Measurements from ENCODE around the gene ODF2. TPM values are rescaled to one million over a fixed set of nuclear protein-coding genes. Genes with fewer than 3 reads are reported as not detected.

The ODF2 gene
- total RNA-seq: 12.2 and 33.9 TPM in 2 replicates

DNA sequence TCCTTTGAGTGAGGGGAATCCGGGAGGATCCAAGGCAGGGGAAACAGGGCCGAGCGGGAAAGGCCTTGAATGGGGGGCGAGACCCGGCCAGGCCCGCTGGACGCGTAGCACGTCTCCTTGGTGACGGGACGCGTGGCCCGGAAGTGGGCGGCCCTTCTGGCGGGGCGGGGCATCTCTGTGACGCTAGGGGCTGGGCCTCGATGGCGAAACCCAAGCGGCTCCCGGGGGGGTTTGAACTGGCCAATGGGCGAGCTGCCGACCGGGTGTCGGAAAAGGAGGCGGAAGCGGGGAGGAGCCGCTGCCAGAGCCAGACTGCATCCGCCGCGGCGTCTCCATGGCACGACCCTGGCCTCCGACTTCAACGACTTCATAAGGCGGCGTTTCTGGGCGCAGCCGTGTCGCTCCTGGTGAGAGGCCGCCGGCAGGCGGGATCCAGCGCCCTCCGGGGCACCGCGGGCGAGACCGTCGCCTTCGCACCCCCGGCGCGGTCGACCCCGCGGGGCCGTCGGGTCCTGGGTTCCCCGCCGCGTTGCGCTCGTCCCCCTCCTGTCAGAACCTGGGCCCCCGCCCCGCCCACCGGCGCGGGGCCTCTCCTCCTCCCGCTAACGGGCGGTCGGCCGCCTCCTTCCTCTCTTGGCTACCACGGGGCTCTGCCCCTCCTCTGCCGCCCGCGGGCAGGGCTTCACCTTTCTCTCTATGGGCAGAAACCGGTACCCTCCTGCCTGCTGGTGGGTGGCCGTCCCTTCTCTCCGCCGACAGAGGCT, at the start of gene ODF2:
Gene ODF2, plus strand, starts transcription at position 158 of the 764 bp plus-strand sequence. Its CDS starts 86 bp downstream, at position 244.

DNA sequence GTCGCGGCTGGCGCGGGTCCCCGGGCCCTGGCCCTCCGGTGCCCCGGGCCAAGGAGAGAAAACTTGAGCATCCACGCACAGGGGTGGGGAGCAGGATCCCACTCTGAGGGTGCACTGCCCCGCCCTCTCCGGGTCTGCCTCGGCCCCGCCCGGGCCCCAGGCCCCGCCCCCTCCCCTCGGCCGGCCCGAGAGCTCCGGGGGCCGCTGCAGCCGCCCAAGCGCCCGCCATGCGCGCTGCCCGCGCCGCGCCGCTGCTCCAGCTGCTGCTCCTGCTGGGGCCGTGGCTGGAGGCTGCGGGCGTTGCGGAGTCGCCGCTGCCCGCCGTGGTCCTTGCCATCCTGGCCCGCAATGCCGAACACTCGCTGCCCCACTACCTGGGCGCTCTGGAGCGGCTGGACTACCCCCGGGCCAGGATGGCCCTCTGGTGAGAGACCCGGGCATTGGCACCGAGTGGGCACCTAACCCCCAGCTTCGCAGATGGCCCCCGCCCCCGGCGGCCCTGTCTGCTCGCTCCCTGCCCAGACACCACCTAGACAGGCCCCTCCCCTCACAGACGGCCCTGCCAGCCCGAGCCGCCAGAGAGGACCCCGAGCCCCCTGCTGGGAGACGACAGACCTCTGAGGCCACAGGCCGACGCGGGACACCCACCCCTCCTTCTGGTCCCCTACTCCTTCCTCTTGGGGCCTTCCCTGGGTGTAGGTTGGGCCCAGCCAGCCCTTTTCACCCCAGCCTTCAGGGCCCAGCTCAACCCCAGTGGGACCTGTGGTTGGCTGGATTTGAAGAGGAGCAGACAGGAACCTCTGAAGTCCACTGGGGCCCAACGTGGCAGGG, 34.9 kb upstream of the ODF2 start, which contains the start of gene CERCAM:
Gene CERCAM, plus strand, starts transcription at position 207 of the 831 bp plus-strand sequence. Its CDS starts 21 bp downstream, at position 228.

GRCh38 chr9:128504485-128505413, 48.9 kb downstream of the ODF2 start, which contains the start of gene GLE1:
GLE1 (plus strand) TSS chr9:128504719; CDS start chr9:128504806, 87 bp downstream.

Other genes with a start within 250 kb of the ODF2 start
- gene GOLGA2, start 180.0 kb upstream of the ODF2 start, total RNA-seq: 41.7 and 62.4 TPM in 2 replicates
- gene SWI5, start 179.7 kb upstream of the ODF2 start, total RNA-seq: 48.6 and 66.6 TPM in 2 replicates
- 16.6 and 17.2 TPM in 2 replicates for gene TRUB2, start 133.6 kb upstream of the ODF2 start, total RNA-seq
- gene COQ4, start 133.2 kb upstream of the ODF2 start, total RNA-seq: 61.1 and 63.0 TPM in 2 replicates
- 36.3 and 48.2 TPM in 2 replicates for gene SLC27A4, start 115.5 kb upstream of the ODF2 start, total RNA-seq
- gene URM1, start 84.6 kb upstream of the ODF2 start, total RNA-seq: 47.9 and 55.2 TPM in 2 replicates
- 91.9 and 147 TPM in 2 replicates for gene CERCAM, start 35.1 kb upstream of the ODF2 start, total RNA-seq
- 18.5 and 20.9 TPM in 2 replicates for gene GLE1, start 48.7 kb downstream of the ODF2 start, total RNA-seq
- gene SPTAN1, start 96.6 kb downstream of the ODF2 start, total RNA-seq: 280 and 302 TPM in 2 replicates
- gene DYNC2I2, start 200.8 kb downstream of the ODF2 start, total RNA-seq: 103 and 125 TPM in 2 replicates
- gene SET, start 233.2 kb downstream of the ODF2 start, total RNA-seq: 141 and 170 TPM in 2 replicates
- gene PKN3, start 246.5 kb downstream of the ODF2 start, total RNA-seq: 7.6 and 23.8 TPM in 2 replicates